Measurements from ENCODE around the gene NEK2. TPM values are rescaled to one million over a fixed set of nuclear protein-coding genes. Genes with fewer than 3 reads are reported as not detected.

The NEK2 gene
- total and polyA plus RNA-seq, 2 of the 13 experiments (the other 11 are each of a cell fraction or from before 2014, with no cell fraction given) = 10.9 to 40.8 TPM

GRCh38 chr1:211675230-211676105 is at the start of gene NEK2 (continued):
- TF ChIP-seq PRDM10 (CRISPR knock-in tag; IDR thresholded peaks at IDR 0.05; ENCODE audit: low read depth) (peak; percentile 67; the same call in 1 of the 2 replicates), ZNF382 (CRISPR knock-in tag; IDR thresholded peaks at IDR 0.05; ENCODE audit: borderline replicate concordance) (no peak), NFKB2 (CRISPR knock-in tag; IDR thresholded peaks at IDR 0.05; ENCODE audit: borderline replicate concordance) (peak; percentile 21; the same call in 1 of the 2 replicates), ZBTB38 (CRISPR knock-in tag; IDR thresholded peaks at IDR 0.05) (peak; percentile 41; the same call in 1 of the 2 replicates), ZNF136 (CRISPR knock-in tag; IDR thresholded peaks at IDR 0.05; ENCODE audit: low read depth) (no peak), REL (CRISPR knock-in tag; conservative IDR thresholded peaks at IDR 0.05) (peak; percentile 76; the same call in 1 of the 2 replicates), YY1 (IDR thresholded peaks at IDR 0.05; ENCODE audit: insufficient read depth, insufficient replicate concordance, low read depth, low read length) (no peak), RNF219 (CRISPR knock-in tag; IDR thresholded peaks at IDR 0.05) (0 out of 2 replicates have a peak, but pooled peaks have one; percentile 1), ZNF10 (CRISPR knock-in tag; IDR thresholded peaks at IDR 0.05; ENCODE audit: borderline replicate concordance, low read depth) (no peak), ZBTB44 (CRISPR knock-in tag; IDR thresholded peaks at IDR 0.05) (no peak), ZNF839 (CRISPR knock-in tag; IDR thresholded peaks at IDR 0.05; ENCODE audit: borderline replicate concordance) (0 out of 2 replicates have a peak, but pooled peaks have one; percentile 85), SSRP1 (CRISPR knock-in tag; IDR thresholded peaks at IDR 0.05) (no peak), ZNF275 (CRISPR knock-in tag; IDR thresholded peaks at IDR 0.05; ENCODE audit: borderline replicate concordance) (no peak; the same call in 1 of the 2 replicates), ZNF772 (CRISPR knock-in tag; IDR thresholded peaks at IDR 0.05) (peak; percentile 14; the same call in 1 of the 2 replicates), MIER3 (CRISPR knock-in tag; IDR thresholded peaks at IDR 0.05; ENCODE audit: borderline replicate concordance) (peak; percentile 54; the same call in 1 of the 2 replicates), HIC2 (CRISPR knock-in tag; IDR thresholded peaks at IDR 0.05; ENCODE audit: low read depth) (0 out of 2 replicates have a peak, but pooled peaks have one; percentile 8)

Measured in HepG2 (cell line).